D721Med (cell line): ENCODE measurements around the gene PCDH9.

Source experiments
- DNase-seq: peaks from one replicate; pipeline ENCODE4 v3.0.0; 2011; ENCODE audit warnings: low spot score; ENCODE audit not compliant: insufficient read length
- FAIRE-seq: peaks from 2 replicates; lab custom pipeline; 2011; peaks lifted over from hg19 to GRCh38; lab: Jason Lieb, UNC
- CTCF ChIP-seq: IDR thresholded peaks from 2 replicates; pipeline ENCODE4 v1.5.1; 2012; ENCODE audit warnings: mild to moderate bottlenecking, control low read depth; ENCODE audit not compliant: insufficient read depth; ENCODE audit errors: missing control alignments

PCDH9 gene

GRCh38 chr13:66751691-66752090, 478.4 kb downstream of the PCDH9 start:
- FAIRE-seq = no peak
- DNase-seq = no peak

DNA sequence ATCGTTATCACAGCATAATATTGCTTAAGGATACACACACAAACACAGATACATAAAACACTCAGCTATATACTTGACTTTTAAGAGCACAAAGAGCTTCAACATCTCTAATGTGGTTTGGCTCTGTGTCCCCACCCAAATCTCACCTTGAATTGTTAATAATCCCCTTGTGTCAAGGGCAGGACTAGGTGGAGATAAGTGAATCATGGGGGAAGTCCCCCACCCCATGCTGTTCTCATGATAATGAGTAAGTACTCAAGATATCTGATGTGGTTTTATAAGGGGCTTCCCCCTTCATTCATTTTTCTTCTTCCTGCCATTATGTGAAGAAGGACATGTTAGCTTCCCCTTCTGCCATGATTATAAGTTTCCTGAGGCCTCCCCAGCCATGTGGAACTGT, 481.4 kb downstream of the PCDH9 start:
- no peak for FAIRE-seq
- no peak for DNase-seq
- TF ChIP-seq CTCF = no peak

More at GRCh38 chr13:66751691-66752090, 478.4 kb downstream of the PCDH9 start:
- TF ChIP-seq CTCF = no peak

DNA sequence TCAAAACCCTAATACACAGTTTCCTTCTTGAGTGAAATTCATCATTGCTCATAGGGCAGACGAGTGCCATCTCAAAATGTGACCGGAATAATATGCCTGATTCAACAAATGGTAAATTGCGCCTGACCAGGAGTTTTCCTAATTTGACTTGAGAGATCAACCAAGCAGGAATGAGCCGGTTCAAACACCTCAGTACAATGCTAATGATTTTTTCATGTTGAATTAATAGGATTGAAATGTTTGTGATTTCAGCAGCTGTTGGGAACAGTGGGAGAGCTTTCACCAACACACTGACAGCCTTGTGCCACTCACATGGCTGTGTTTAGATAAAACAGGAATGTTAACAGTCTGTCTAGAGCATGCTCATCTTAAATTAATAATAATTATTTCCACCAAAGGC, 484.8 kb downstream of the PCDH9 start:
- FAIRE-seq (no peak), DNase-seq (no peak)
- TF ChIP-seq CTCF = no peak

GRCh38 chr13:66723576-66723975, 506.6 kb downstream of the PCDH9 start:
- FAIRE-seq (no peak), DNase-seq (no peak)
- TF ChIP-seq CTCF = no peak

DNA sequence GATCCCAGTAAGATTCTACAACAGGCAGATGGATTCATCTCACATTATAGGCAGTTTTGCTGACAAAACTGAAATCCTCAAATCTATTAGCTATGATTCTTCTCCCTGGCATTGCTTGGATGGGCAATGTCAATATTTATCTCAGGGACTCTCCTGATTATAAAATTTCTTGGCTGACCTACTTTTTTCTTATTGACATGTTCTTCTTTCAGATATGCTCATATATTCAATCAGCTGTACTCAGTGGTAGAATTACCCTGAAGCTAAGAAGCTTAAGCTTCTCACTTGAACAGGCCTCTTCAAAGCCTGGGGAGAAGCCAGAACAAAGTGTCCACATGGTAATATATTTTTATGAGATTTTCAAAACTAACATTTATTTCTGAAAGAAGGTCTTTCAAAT, 513.6 kb downstream of the PCDH9 start:
- no peak for DNase-seq
- no peak for FAIRE-seq

GRCh38 chr13:66714795-66715194, 515.3 kb downstream of the PCDH9 start:
- FAIRE-seq = no peak
- TF ChIP-seq CTCF = peak; percentile 7
- DNase-seq = no peak

More for the DNA sequence above, 513.6 kb downstream of the PCDH9 start:
- TF ChIP-seq CTCF = no peak

- DNase-seq (no peak), FAIRE-seq (peak; percentile 58)
- TF ChIP-seq CTCF = no peak
These were observed 526.0 kb downstream of the PCDH9 start for GRCh38 chr13:66704110-66704509.
